SJCRH30 (cell line): ENCODE results near the gene PRAMEF1. TPM values are rescaled to one million over a fixed set of nuclear protein-coding genes. Genes with fewer than 3 reads are reported as not detected.
"Not testable (repeated sequence)": the region's sequence is repeated elsewhere in the genome, so short reads cannot be mapped to it uniquely, and the experiment has no call there.

ENCODE experiments used
- DNase-seq, 2 experiments: peaks; one replicate each; pipeline ENCODE4 v3.0.0-alpha.2; 2015 to 2020
- H3K27ac ChIP-seq: fragments of 250-450 bp; sonication (Bioruptor Pico); 2 replicates; pipeline ENCODE4 v1.5.1; 2020; ENCODE audit warnings: mild to moderate bottlenecking, moderate library complexity
- H3K27me3 ChIP-seq: fragments of 250-450 bp; sonication (Bioruptor Pico); 2 replicates; pipeline ENCODE4 v1.5.1; 2020; ENCODE audit warnings: mild to moderate bottlenecking, moderate library complexity
- H3K36me3 ChIP-seq: fragments of 250-450 bp; sonication (Bioruptor Pico); 2 replicates; pipeline ENCODE4 v1.5.1; 2020; ENCODE audit warnings: mild to moderate bottlenecking, moderate library complexity
- H3K4me1 ChIP-seq: fragments of 250-450 bp; sonication (Bioruptor Pico); 2 replicates; pipeline ENCODE4 v1.5.1; 2020; ENCODE audit warnings: mild to moderate bottlenecking, moderate library complexity
- H3K4me3 ChIP-seq: fragments of 250-450 bp; sonication (Bioruptor Pico); 2 replicates; pipeline ENCODE4 v1.5.1; 2020; ENCODE audit warnings: mild to moderate bottlenecking, moderate library complexity
- H3K9me3 ChIP-seq: fragments of 250-450 bp; sonication (Bioruptor Pico); replicated peaks from 2 replicates; pipeline ENCODE4 v1.5.1; 2020; ENCODE audit warnings: mild to moderate bottlenecking, moderate library complexity
- total RNA-seq: library from RNA; depleted of rRNA; stranded (reverse); fragments of >200 nt; shearing (Covaris generic); gene quantifications from 2 replicates; pipeline ENCODE4 v1.2.3, GENCODE V29; 2014; rRNA removed

PRAMEF1 gene, protein sequence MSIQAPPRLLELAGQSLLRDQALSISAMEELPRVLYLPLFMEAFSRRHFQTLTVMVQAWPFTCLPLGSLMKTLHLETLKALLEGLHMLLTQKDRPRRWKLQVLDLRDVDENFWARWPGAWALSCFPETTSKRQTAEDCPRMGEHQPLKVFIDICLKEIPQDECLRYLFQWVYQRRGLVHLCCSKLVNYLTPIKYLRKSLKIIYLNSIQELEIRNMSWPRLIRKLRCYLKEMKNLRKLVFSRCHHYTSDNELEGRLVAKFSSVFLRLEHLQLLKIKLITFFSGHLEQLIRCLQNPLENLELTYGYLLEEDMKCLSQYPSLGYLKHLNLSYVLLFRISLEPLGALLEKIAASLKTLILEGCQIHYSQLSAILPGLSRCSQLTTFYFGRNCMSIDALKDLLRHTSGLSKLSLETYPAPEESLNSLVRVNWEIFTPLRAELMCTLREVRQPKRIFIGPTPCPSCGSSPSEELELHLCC
- 0.08 TPM in 1 of 2 replicates, not detected in the other for total RNA-seq

DNA sequence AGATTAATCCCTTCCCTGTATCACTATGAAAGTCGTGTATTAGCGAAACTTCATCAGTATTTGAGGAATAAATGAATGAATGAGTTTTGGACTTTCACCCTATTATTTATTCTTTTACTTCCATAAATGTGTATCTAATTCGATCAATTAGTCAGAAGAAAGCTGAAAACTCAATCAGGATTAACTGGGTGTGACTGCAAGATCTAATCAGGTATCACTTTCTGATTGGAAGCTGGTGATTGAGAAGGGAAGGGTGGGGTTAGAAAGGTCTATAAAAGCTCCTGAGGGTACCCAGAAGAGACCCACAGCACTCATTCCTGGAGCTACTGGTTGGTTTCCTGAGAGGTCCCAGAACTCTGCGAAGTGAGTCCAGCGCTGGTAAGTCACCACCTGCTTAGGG lies at the start of gene PRAMEF1:
Gene PRAMEF1, plus strand, starts transcription at position 301 of the 400 bp plus-strand sequence. CDS start 1,831 bp downstream, outside the sequence.
- not testable (repeated sequence) for DNase-seq, H3K9me3 ChIP-seq, H3K4me3 ChIP-seq, H3K4me1 ChIP-seq, H3K27me3 ChIP-seq, H3K36me3 ChIP-seq, H3K27ac ChIP-seq

DNA sequence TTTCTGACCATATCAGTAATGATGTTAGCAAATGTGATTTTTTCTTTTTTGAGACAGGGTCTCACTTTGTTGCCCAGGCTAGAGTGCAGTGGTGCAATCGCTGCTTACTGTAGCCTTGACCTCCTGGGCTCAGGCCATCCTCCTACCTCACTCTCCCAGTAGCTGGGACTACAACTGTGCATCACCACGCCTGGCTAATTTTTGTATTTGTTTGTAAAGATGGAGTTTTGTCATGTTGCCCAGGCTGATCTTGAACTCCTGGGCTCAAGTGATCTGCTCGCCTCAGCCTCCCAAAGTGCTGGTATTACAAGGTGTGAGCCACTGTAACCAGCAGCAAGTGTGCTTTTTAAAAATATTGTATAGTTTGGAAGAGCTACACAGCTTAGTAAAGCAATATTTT lies 49.3 kb upstream of the PRAMEF1 start:
- H3K27me3 ChIP-seq = no peaks in the 10 kb centered on the region
- H3K27ac ChIP-seq = no peak overlapping the region
- no peak for DNase-seq
- H3K36me3 ChIP-seq = no peaks in the 10 kb centered on the region
- no peaks in the 10 kb centered on the region for H3K9me3 ChIP-seq
- no peaks in the 10 kb centered on the region for H3K4me1 ChIP-seq
- H3K4me3 ChIP-seq = no peak overlapping the region

DNA sequence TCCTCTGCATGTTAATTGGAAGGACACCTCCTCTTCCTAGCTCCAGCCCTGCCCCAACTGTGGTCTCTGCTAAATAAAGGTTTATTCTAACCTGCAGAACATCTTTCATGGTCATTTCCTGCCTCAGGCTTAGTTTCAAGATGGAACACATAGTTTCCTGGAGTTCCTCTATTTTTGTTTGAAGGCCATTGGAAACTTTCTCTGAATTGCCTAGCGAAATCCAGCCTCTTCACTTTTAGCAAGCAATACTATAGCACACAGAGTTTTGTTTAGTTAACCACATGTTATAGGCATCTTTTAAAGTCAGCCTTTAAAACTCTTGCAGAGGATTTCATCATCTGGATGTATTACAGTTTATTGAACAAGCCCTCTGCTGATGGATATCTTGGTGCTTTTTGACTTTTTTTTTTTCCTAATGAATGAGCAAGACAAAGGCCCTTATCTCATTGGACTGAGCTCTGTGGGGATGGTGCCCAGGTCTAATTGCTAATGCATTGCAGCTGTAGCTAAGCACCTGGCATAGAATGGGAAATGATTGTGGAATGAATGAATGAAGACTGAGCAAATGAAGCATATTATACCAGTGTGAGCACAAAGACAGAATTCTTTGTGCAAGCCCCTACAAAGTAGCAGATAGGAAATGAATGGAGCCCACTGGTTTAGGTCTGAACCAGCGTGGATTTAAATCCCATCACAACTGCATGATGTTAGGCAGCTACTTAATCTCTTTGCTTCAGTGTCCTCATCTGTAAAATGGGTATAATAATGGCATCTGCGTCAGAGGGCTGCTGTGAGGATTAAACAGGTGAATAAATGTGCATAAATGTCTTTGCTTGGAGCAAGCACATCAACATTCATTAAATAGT lies 45.8 kb upstream of the PRAMEF1 start:
- no peak overlapping the region for H3K27ac ChIP-seq
- no peak for DNase-seq
- no peaks in the 10 kb centered on the region for H3K4me1 ChIP-seq
- H3K4me3 ChIP-seq = no peak overlapping the region
- H3K36me3 ChIP-seq = no peaks in the 10 kb centered on the region
- no peaks in the 10 kb centered on the region for H3K27me3 ChIP-seq
- 0 out of 2 replicates have a peak, but pooled peaks cover 2% of the 10 kb centered on the region for H3K9me3 ChIP-seq

DNA sequence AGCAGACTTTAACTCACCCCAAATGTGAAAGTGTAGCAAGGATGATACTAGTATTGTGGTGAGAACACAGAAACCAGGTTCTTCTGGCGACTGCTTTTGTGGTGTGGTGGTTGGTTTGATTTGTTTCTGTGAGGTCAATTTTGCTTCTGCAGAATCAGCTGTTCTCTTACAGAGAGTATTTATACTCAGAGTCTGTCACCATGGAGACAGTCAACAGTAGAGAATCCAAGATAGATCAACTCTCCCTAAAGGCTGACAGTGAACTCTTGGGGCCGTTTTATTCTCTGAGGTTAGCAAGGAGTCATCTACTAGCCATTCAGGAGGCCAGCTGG lies 45.2 kb upstream of the PRAMEF1 start, which contains the start of gene CFAP107:
Gene CFAP107, plus strand, starts transcription at position 209 of the 332 bp plus-strand sequence. CDS start 231 bp downstream, outside the sequence.
- no peak for DNase-seq
- H3K27ac ChIP-seq = no peak within 1 kb of the TSS

DNA sequence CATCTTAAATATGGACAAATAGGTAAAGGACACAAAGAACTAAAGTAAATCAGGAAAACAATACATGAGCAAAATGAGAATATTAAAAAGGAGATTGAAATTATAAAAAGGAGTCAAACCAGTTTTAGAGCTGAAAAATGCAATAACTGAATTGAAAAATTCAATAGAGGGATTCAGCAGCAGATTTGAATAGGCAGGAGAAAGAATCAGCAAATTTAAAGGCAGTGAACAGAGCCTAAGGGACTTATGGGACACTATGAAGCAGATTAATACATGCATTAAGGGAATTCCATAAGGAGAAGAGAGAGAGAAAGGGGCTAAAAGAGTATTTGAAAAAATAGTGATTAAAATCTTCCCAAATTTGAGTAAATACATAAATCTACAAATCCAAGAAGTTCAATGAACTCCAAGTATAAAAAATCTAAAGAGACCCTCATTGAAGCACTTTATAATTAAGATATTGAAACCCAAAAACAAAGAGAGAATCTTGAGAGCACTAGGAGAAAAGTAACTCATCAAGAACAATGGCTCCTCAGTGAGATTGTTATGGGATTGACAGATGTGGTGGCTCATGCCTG lies 42.3 kb upstream of the PRAMEF1 start:
- Histone ChIP-seq H3K27ac (no peak overlapping the region), H3K27me3 (no peaks in the 10 kb centered on the region), H3K9me3 (0 out of 2 replicates have a peak, but pooled peaks cover 2% of the 10 kb centered on the region), H3K36me3 (no peaks in the 10 kb centered on the region), H3K4me1 (no peaks in the 10 kb centered on the region), H3K4me3 (no peak overlapping the region)
- DNase-seq = no peak

More for the DNA sequence above, 45.2 kb upstream of the PRAMEF1 start, which contains the start of gene CFAP107:
- H3K27me3 ChIP-seq = no peaks in the 10 kb centered on the region
- H3K9me3 ChIP-seq = 0 out of 2 replicates have a peak, but pooled peaks cover 2% of the 10 kb centered on the region
- H3K4me1 ChIP-seq = no peaks in the 10 kb centered on the region
- H3K4me3 ChIP-seq = no peak within 1 kb of the TSS
- H3K36me3 ChIP-seq = no peaks in the 10 kb centered on the region

DNA sequence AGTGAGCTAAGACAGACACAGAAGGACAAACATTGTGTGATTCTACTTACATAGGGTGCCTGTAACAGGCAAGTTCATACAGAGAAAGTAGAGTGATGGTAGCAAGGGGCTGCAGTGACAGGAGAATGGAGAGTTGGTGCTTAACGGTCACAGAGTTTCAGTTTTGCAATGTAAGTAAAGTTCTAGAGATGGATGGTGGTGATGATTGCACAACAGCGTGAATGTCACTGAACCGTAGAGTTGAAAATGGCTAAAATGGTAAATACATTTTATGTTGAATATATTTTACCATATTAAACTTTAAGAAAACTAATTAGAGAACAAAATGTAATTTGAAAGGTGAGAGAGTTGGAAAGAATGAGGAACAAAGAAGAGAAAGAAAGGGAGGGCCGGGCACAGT lies 36.5 kb upstream of the PRAMEF1 start:
- Histone ChIP-seq H3K4me1 (no peaks in the 10 kb centered on the region), H3K27me3 (peaks cover 8% of the 10 kb centered on the region; the same call in 1 of the 2 replicates), H3K9me3 (0 out of 2 replicates have a peak, but pooled peaks cover under 1% of the 10 kb centered on the region), H3K4me3 (no peak overlapping the region), H3K36me3 (no peaks in the 10 kb centered on the region), H3K27ac (no peak overlapping the region)
- no peak for DNase-seq

DNA sequence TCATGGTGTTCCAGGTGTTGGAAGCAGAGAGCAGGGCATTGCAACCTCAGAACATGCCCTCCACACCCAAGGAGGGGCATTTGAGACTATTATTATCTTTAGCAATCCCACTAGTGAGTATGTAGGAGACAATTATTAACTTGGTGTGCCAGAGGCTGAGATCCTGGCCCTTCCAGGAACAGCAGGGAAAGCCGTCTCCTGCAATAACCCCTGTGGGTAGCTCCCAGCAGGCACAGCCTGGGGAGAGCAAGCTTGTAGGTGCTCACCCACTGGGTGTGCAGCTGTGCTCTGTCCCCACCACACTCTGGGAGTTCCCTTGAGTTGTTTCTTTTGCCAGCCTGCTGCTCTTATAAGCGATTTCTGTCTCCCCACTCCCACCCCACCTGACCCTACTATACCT lies 34.9 kb upstream of the PRAMEF1 start:
- no peak for DNase-seq
- Histone ChIP-seq H3K9me3 (no peaks in the 10 kb centered on the region), H3K27ac (no peak overlapping the region), H3K4me1 (no peaks in the 10 kb centered on the region), H3K4me3 (no peak overlapping the region), H3K36me3 (no peaks in the 10 kb centered on the region), H3K27me3 (peaks cover 8% of the 10 kb centered on the region; the same call in 1 of the 2 replicates)

DNA sequence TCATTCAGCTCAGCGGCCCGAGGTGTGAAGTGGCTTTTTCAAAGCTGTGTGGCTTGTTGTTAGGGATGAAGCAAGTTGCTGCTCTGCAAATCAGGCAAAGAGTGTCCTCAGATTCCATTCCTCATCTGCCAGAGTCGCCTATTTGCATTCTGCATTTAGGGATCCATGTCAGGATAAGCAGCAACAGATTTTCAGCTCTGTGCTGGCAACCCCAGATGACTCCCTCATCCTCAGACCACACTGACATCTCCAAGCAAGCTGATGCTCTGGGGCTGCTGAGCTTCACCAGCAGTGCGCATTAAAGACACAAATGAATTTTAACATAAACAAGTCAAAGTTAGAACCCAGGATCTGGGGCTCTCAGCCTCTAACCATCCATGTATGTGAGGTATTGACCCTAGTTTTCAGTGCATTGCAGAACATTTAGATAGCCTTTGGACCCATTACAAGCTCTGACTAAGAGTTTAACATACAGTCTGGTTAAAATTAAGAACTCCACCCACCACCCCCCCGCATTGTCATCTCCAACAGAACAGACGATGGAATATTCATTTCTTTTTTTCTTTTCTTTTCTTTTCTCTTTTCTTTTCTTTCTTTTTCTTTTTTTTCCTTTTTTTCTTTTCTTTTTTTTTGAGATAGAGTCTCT lies 34.3 kb upstream of the PRAMEF1 start:
- DNase-seq = no peak
- Histone ChIP-seq H3K4me1 (no peaks in the 10 kb centered on the region), H3K36me3 (no peaks in the 10 kb centered on the region), H3K9me3 (no peaks in the 10 kb centered on the region), H3K27ac (no peak overlapping the region), H3K4me3 (no peak overlapping the region), H3K27me3 (peaks cover 8% of the 10 kb centered on the region; the same call in 1 of the 2 replicates)

DNA sequence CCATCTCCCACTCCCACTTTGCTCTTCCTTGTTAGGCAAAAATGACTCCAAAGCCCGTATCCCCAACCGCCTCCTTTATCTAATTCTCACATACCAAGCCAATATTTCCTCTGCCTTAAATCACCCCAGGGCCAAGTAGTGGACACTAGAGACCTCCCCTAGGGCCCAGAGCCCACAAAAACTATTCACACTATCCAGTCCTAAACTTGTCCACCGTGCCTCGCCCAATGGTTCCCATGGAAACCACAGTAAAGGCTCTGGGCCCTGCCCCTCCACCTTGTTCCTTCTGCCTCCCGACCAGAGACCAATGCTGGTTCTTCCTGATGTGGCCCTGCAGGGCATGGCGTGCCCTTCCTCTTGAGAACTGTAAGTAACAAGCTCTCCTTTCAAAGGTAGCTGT lies 33.4 kb upstream of the PRAMEF1 start:
- H3K4me3 ChIP-seq = no peak overlapping the region
- H3K27me3 ChIP-seq = peaks cover 8% of the 10 kb centered on the region; the same call in 1 of the 2 replicates
- H3K9me3 ChIP-seq = no peaks in the 10 kb centered on the region
- H3K27ac ChIP-seq = no peak overlapping the region
- H3K4me1 ChIP-seq = no peaks in the 10 kb centered on the region
- H3K36me3 ChIP-seq = no peaks in the 10 kb centered on the region
- no peak for DNase-seq

DNA sequence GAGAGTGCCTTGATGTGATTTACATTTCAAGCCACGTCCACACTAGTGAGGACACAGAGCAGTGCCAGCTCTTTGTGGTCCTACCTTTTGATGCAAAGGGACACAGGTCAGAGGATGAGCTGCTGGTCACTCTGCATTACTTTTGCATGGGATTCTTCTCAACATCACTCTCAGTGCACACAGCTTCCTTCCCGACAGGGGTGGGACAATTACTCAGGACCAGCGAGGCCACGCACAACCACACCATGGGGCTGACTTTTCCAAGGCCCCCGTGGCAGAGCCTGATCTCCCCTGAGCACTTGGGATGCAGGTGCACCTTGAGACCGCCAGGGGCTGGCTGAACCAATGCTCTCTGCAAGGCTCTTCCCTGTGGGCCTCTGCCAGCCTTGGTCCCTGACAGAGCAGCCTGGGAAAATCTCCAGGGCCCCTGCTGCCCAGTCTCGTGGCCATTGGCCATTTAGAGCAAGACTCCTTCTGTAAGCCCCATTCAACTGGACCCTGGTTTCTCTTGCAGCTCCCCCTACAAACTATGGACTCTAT lies 30.9 kb upstream of the PRAMEF1 start:
- Histone ChIP-seq H3K4me1 (no peaks in the 10 kb centered on the region), H3K27me3 (peaks cover 8% of the 10 kb centered on the region; the same call in 1 of the 2 replicates), H3K36me3 (no peaks in the 10 kb centered on the region), H3K27ac (no peak overlapping the region), H3K9me3 (no peaks in the 10 kb centered on the region), H3K4me3 (no peak overlapping the region)
- DNase-seq = peak in 1 of 2 experiments; percentile 8

DNA sequence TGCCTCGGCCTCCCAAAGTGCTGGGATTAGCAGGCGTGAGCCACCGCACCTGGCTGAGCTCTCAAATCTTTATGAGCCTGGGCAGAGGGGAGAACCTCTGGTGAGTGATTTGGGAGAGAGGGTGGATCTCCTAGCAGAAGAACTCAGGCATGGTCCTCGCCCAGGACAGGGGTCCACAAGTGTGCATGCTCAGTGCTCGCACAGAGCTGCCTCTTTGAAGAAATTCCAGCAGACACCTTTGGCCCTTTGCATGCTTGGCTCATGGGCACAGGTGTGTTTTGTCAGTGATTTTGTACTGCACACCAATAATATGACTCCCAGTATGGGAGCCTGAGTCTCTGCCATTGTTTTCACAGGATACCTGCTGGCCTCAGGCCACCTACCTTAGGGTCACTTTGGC lies 29.4 kb upstream of the PRAMEF1 start:
- no peaks in the 10 kb centered on the region for H3K4me1 ChIP-seq
- no peak overlapping the region for H3K4me3 ChIP-seq
- peaks cover 8% of the 10 kb centered on the region; the same call in 1 of the 2 replicates for H3K27me3 ChIP-seq
- no peaks in the 10 kb centered on the region for H3K36me3 ChIP-seq
- no peak for DNase-seq
- H3K9me3 ChIP-seq = no peaks in the 10 kb centered on the region
- no peak overlapping the region for H3K27ac ChIP-seq

DNA sequence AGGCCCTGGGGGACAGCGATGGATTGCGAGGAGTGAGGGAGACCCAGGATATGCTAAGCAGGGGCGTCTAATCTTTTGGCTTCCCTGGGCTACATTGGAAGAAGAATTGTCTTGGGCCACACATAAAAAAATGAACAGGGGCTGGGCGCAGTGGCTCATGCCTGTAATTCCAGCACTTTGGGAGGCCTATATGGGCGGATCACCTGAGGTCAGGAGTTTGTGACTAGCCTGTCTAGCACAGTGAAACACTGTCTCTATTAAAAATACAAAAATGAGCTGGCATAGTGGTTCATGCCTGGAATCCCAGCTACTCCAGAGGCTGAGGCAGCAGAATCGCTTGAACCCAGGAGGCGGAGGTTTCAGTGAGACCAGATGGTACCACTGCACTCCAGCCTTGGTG lies 28.4 kb upstream of the PRAMEF1 start:
- DNase-seq = no peak
- Histone ChIP-seq H3K4me1 (no peaks in the 10 kb centered on the region), H3K4me3 (no peak overlapping the region), H3K36me3 (no peaks in the 10 kb centered on the region), H3K27me3 (peaks cover 2% of the 10 kb centered on the region; the same call in 1 of the 2 replicates), H3K9me3 (no peaks in the 10 kb centered on the region), H3K27ac (no peak overlapping the region)

DNA sequence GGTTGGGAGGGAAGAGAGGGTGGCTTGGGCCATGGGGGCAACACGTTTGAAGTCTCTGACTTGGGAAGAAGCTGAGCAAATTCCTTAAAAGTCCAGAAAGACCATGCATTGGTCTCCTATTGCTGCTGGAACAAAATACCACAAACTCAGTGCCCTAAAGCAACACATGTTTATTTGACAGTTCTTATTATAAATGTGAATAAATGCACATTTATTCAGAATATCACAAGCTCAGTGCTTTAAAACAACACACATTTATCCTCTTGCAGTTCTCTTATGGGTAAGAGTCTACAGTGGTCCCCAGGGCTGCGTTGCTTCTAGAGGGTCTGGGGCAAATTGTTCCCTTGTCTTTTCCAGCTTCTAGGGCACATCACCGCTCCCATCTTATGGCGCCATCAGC lies 27.7 kb upstream of the PRAMEF1 start:
- H3K27ac ChIP-seq = no peak overlapping the region
- DNase-seq = no peak
- H3K27me3 ChIP-seq = no peaks in the 10 kb centered on the region
- no peak overlapping the region for H3K4me3 ChIP-seq
- no peaks in the 10 kb centered on the region for H3K9me3 ChIP-seq
- no peaks in the 10 kb centered on the region for H3K36me3 ChIP-seq
- H3K4me1 ChIP-seq = no peaks in the 10 kb centered on the region

DNA sequence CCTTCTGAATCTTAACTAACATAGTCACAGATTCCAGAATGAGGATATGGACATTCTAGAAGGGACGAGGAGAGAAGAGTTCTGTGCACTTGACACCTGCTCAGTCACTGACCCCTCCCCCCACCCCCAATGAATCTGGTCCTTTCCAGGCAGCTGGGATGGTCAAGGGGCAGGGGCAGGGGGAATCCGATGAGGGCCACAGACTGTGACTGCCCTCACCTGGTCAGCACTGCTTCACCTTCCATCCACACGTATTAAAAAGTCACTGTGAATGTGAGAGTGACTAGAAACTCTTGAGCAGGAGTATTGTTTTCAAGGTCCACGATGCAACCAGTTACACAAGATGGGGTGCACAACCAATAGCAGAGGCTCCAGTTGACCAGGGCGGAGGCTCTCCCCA lies 27.2 kb upstream of the PRAMEF1 start:
- no peak overlapping the region for H3K4me3 ChIP-seq
- H3K4me1 ChIP-seq = no peaks in the 10 kb centered on the region
- no peak overlapping the region for H3K27ac ChIP-seq
- H3K27me3 ChIP-seq = no peaks in the 10 kb centered on the region
- H3K36me3 ChIP-seq = no peaks in the 10 kb centered on the region
- H3K9me3 ChIP-seq = no peaks in the 10 kb centered on the region
- DNase-seq = no peak
